GM23338 (cell line): Measurements from ENCODE around the gene PTGFR. TPM values are rescaled to one million over a fixed set of nuclear protein-coding genes. Genes with fewer than 3 reads are reported as not detected.

Source experiments
- ATAC-seq: fragments of 200-7000 bp; cut with Tn5 transposase; 3 replicates; pipeline ENCODE4 v1.9.1; 2020
- DNase-seq: peaks from one replicate; pipeline ENCODE4 v3.0.0-alpha.2; 2015; ENCODE audit warnings: low spot score
- H2AFZ ChIP-seq: fragments of 200-600 bp; sonication (generic); 2 replicates; pipeline ENCODE4 v1.8.0; 2016; ENCODE audit warnings: antibody characterized with exemption, mild to moderate bottlenecking, moderate library complexity
- H3F3A ChIP-seq: fragments of 200-600 bp; sonication (generic); replicated peaks from 2 replicates; pipeline ENCODE4 v1.8.0; 2017; ENCODE audit warnings: antibody characterized with exemption, mixed run types, low read depth
- H3K27ac ChIP-seq: fragments of 200-600 bp; sonication (generic); 2 replicates; pipeline ENCODE4 v1.6.1; 2016; ENCODE audit warnings: low read depth
- H3K27me3 ChIP-seq: fragments of 200-600 bp; sonication (generic); 2 replicates; pipeline ENCODE4 v1.8.0; 2016; ENCODE audit warnings: mild to moderate bottlenecking, mixed run types, moderate library complexity; ENCODE audit not compliant: insufficient read depth
- H3K36me3 ChIP-seq: fragments of 200-600 bp; sonication (generic); 2 replicates; pipeline ENCODE4 v1.8.0; 2016; ENCODE audit warnings: mild to moderate bottlenecking; ENCODE audit not compliant: insufficient read depth
- H3K4me1 ChIP-seq: fragments of 200-600 bp; sonication (generic); 2 replicates; pipeline ENCODE4 v1.8.0; 2016; ENCODE audit warnings: mild to moderate bottlenecking, moderate library complexity; ENCODE audit not compliant: insufficient read depth
- H3K4me2 ChIP-seq: fragments of 200-600 bp; sonication (generic); 2 replicates; pipeline ENCODE4 v1.7.1; 2017; ENCODE audit warnings: mixed run types
- H3K4me3 ChIP-seq: fragments of 200-600 bp; sonication (generic); 2 replicates; pipeline ENCODE4 v1.6.1; 2016; ENCODE audit warnings: mixed run types
- H3K79me2 ChIP-seq: fragments of 200-600 bp; sonication (generic); replicated peaks from 2 replicates; pipeline ENCODE4 v1.8.0; 2017; ENCODE audit warnings: mild to moderate bottlenecking; ENCODE audit not compliant: insufficient read depth
- H3K9me2 ChIP-seq: fragments of 200-600 bp; sonication (generic); 2 replicates; pipeline ENCODE4 v1.8.0; 2017; ENCODE audit not compliant: insufficient read depth
- H4K20me1 ChIP-seq: fragments of 200-600 bp; sonication (generic); replicated peaks from 2 replicates; pipeline ENCODE4 v1.8.0; 2017; ENCODE audit warnings: mild to moderate bottlenecking; ENCODE audit not compliant: insufficient read depth
- H3K27ac Mint-ChIP-seq: 2 replicates; pipeline ENCODE4 v1.8.0; 2020; ENCODE audit warnings: inconsistent platforms, mild to moderate bottlenecking, moderate library complexity, mixed read lengths
- H3K27me3 Mint-ChIP-seq: 3 replicates; pipeline ENCODE4 v1.8.0; 2022; ENCODE audit warnings: low read depth, mild to moderate bottlenecking, moderate library complexity, mixed read lengths, inconsistent platforms; ENCODE audit not compliant: insufficient read depth, poor library complexity
- H3K36me3 Mint-ChIP-seq: 3 replicates; pipeline ENCODE4 v1.8.0; 2021; ENCODE audit warnings: low read depth, mild to moderate bottlenecking, inconsistent platforms, moderate library complexity, mixed read lengths
- H3K4me1 Mint-ChIP-seq: 3 replicates; pipeline ENCODE4 v1.8.0; 2020; ENCODE audit warnings: mild to moderate bottlenecking, inconsistent platforms, mixed read lengths
- H3K4me3 Mint-ChIP-seq: 3 replicates; pipeline ENCODE4 v1.8.0; 2021; ENCODE audit warnings: moderate library complexity, mild to moderate bottlenecking, inconsistent platforms, mixed read lengths
- H3K9me3 Mint-ChIP-seq: 3 replicates; pipeline ENCODE4 v1.8.0; 2020; ENCODE audit warnings: moderate library complexity, mild to moderate bottlenecking, inconsistent platforms, mixed read lengths
- CREB1 ChIP-seq: fragments of 250-450 bp; sonication (Bioruptor Pico); IDR thresholded peaks from 2 replicates; pipeline ENCODE4 v1.5.0; 2020; ENCODE audit warnings: low read depth, mild to moderate bottlenecking, moderate library complexity
- EZH2 ChIP-seq: fragments of 200-600 bp; sonication (generic); IDR thresholded peaks from one replicate; pipeline ENCODE4 v1.8.0; 2017; ENCODE audit warnings: antibody characterized with exemption, mild to moderate bottlenecking, low read depth; ENCODE audit not compliant: unreplicated experiment
- EZH2phosphoT487 ChIP-seq: fragments of 200-600 bp; sonication (generic); IDR thresholded peaks from one replicate; pipeline ENCODE4 v1.8.1; 2018; ENCODE audit warnings: antibody characterized with exemption; ENCODE audit not compliant: unreplicated experiment
- JUNB ChIP-seq: IDR thresholded peaks from one replicate; pipeline ENCODE4 v1.6.1; 2016; ENCODE audit warnings: antibody characterized with exemption; ENCODE audit not compliant: unreplicated experiment
- NANOG ChIP-seq: IDR thresholded peaks from 2 replicates; pipeline ENCODE4 v1.6.1; 2016; ENCODE audit warnings: antibody characterized with exemption, borderline replicate concordance
- POLR2AphosphoS5 ChIP-seq: IDR thresholded peaks from 2 replicates; pipeline ENCODE4 v1.6.1; 2016; ENCODE audit warnings: antibody characterized with exemption, low read depth
- REST ChIP-seq: IDR thresholded peaks from one replicate; pipeline ENCODE4 v1.6.1; 2018; ENCODE audit warnings: antibody characterized with exemption; ENCODE audit not compliant: unreplicated experiment
- STAT1 ChIP-seq: IDR thresholded peaks from one replicate; pipeline ENCODE4 v1.6.1; 2016; ENCODE audit warnings: antibody characterized with exemption; ENCODE audit not compliant: unreplicated experiment
- ZNF114 ChIP-seq: fragments of 250-450 bp; sonication (Bioruptor Pico); IDR thresholded peaks from 2 replicates; pipeline ENCODE4 v1.5.0; 2020; ENCODE audit warnings: mild to moderate bottlenecking, moderate library complexity
- ZNF331 ChIP-seq: fragments of 250-450 bp; sonication (Bioruptor Pico); IDR thresholded peaks from 2 replicates; pipeline ENCODE4 v1.5.0; 2020; ENCODE audit warnings: low read depth, mild to moderate bottlenecking, moderate library complexity
- ZNF462 ChIP-seq: fragments of 250-450 bp; sonication (Bioruptor Pico); IDR thresholded peaks from 2 replicates; pipeline ENCODE4 v1.5.0; 2020; ENCODE audit warnings: mild to moderate bottlenecking, moderate library complexity
- polyA plus RNA-seq: library from polyadenylated mRNA; unstranded; fragments of >200 nt; fragmentation: Nextera tagmentation; extraction: Ambion mirVana; gene quantifications from 2 replicates; pipeline ENCODE4 v1.2.1, GENCODE V29; 2016
- total RNA-seq: library from RNA; depleted of rRNA; stranded (reverse); fragments of >200 nt; shearing (Covaris generic); gene quantifications from 2 replicates; pipeline ENCODE4 v1.2.3, GENCODE V29; 2014

Gene PTGFR
- total and polyA plus RNA-seq, 2 experiments from 2014 or later = 0.24 TPM; not detected in 1

DNA sequence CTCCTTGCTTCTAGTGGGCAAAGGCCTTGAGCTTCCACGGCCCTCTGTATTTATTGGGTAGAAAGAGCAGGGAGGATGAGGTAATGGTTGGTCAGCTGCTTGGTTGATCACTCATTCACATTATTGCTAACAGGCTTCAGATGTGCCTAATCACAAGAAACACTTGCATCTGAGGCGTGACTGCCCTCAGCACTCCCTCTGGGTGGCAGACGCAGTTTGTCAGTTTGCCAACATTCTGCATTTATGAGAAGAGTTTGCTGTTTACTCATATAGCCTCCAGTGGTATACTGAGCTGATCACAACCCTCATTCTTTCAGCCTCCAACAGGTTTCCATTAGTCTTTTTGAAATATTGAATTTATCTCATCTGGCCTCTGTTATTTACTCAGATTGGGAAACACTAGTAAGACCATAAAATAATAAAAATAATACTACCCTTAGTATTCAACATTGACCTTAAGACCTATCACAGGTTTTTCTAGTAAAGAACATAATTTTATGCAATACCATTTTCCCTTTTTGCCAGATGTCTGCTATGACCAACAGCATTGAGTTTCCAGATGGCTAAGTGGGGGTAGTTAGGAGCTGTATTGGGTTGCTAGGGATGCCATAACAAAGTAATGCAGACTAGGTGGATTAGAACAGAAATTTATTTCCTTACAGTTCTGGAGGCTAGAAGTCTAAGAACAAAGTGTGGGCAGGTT lies 53.3 kb downstream of the PTGFR start:
- Mint-ChIP-seq H3K36me3 (peaks cover 4% of the 10 kb centered on the region; the same call in 2 of the 3 replicates), H3K27ac (no peak overlapping the region), H3K9me3 (peaks cover 14% of the 10 kb centered on the region)

More for the DNA sequence above, 53.3 kb downstream of the PTGFR start:
- Mint-ChIP-seq H3K4me1 (no peaks in the 10 kb centered on the region), H3K4me3 (no peak overlapping the region), H3K27me3 (no peaks in the 10 kb centered on the region)
- Histone ChIP-seq H3F3A (no peaks in the 10 kb centered on the region), H3K4me2 (no peak overlapping the region), H3K36me3 (no peaks in the 10 kb centered on the region), H4K20me1 (no peaks in the 10 kb centered on the region), H3K4me3 (no peak overlapping the region), H3K27me3 (no peaks in the 10 kb centered on the region), H3K79me2 (no peaks in the 10 kb centered on the region), H3K27ac (no peak overlapping the region), H3K4me1 (no peaks in the 10 kb centered on the region), H2AFZ (no peak overlapping the region), H3K9me2 (no peaks in the 10 kb centered on the region)
- ATAC-seq (no peak), DNase-seq (no peak)
- TF ChIP-seq CREB1 (no peak), EZH2phosphoT487 (no peak), ZNF114 (no peak), EZH2 (no peak), STAT1 (no peak), ZNF331 (no peak), JUNB (no peak), REST (no peak), ZNF462 (CRISPR knock-in tag) (no peak), POLR2AphosphoS5 (no peak), NANOG (no peak)
